ENCODE data around the gene SGCB. TPM values are rescaled to one million over a fixed set of nuclear protein-coding genes. Genes with fewer than 3 reads are reported as not detected.

Gene SGCB
- total and polyA plus RNA-seq, 10 donors: 2.3 to 21.2 (median 15.6) TPM

GRCh38 chr4:52076731-52077130 lies 38.6 kb upstream of the SGCB start:
- Histone ChIP-seq H3K36me3 (no peaks in the 10 kb centered on the region), H3K4me3 (peak overlapping the region in 1 of 8 donors; percentile 2), H3K27ac (no peak overlapping the region), H3K27me3 (replicated peaks in 1 of 7) (peaks cover 0 to 33% (median 4%) of the 10 kb centered on the region in 7 donors), H3K4me1 (no peaks in the 10 kb centered on the region), H3K9me3 (no peaks in the 10 kb centered on the region)
- intact Hi-C loops (cut with DNase I; ENCODE audit: low total_unique reads): no loop called here
- DNase-seq: peak; percentile 65
- no peak for TF ChIP-seq POLR2A (IDR thresholded peaks at IDR 0.05)
- no peak for TF ChIP-seq POLR2AphosphoS5 (IDR thresholded peaks at IDR 0.05)
- TF ChIP-seq, protein P1, sequence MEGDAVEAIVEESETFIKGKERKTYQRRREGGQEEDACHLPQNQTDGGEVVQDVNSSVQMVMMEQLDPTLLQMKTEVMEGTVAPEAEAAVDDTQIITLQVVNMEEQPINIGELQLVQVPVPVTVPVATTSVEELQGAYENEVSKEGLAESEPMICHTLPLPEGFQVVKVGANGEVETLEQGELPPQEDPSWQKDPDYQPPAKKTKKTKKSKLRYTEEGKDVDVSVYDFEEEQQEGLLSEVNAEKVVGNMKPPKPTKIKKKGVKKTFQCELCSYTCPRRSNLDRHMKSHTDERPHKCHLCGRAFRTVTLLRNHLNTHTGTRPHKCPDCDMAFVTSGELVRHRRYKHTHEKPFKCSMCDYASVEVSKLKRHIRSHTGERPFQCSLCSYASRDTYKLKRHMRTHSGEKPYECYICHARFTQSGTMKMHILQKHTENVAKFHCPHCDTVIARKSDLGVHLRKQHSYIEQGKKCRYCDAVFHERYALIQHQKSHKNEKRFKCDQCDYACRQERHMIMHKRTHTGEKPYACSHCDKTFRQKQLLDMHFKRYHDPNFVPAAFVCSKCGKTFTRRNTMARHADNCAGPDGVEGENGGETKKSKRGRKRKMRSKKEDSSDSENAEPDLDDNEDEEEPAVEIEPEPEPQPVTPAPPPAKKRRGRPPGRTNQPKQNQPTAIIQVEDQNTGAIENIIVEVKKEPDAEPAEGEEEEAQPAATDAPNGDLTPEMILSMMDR (IDR thresholded peaks at IDR 0.05 in 8 of 11, conservative IDR thresholded peaks at IDR 0.05 in 3 of 11): no peak
- WGBS, 5 donors: 6 to 15% (median 9%) methylated on average over 22 to 26 of the region's 26 CpGs

- no peak for DNase-seq
- no peak overlapping the region for H3K27ac ChIP-seq
- TF ChIP-seq POLR2AphosphoS5 (IDR thresholded peaks at IDR 0.05) (no peak), POLR2A (IDR thresholded peaks at IDR 0.05) (no peak)
- TF ChIP-seq, protein P1 (IDR thresholded peaks at IDR 0.05 in 8 of 11, conservative IDR thresholded peaks at IDR 0.05 in 3 of 11): no peak
- no peaks in the 10 kb centered on the region for H3K9me3 ChIP-seq
- H3K36me3 ChIP-seq: no peaks in the 10 kb centered on the region
- no peak overlapping the region for H3K4me3 ChIP-seq
- intact Hi-C loops (cut with DNase I; ENCODE audit: low total_unique reads): no loop called here
- H3K4me1 ChIP-seq: no peaks in the 10 kb centered on the region
- 74 to 80% (median 77%) methylated on average over 10 of the region's 10 CpGs for WGBS, 5 donors
- peaks cover 0 to 37% (median 4%) of the 10 kb centered on the region in 7 donors for H3K27me3 ChIP-seq (replicated peaks in 1 of 7)
Observed at GRCh38 chr4:52071791-52072546, 33.9 kb upstream of the SGCB start.

DNA sequence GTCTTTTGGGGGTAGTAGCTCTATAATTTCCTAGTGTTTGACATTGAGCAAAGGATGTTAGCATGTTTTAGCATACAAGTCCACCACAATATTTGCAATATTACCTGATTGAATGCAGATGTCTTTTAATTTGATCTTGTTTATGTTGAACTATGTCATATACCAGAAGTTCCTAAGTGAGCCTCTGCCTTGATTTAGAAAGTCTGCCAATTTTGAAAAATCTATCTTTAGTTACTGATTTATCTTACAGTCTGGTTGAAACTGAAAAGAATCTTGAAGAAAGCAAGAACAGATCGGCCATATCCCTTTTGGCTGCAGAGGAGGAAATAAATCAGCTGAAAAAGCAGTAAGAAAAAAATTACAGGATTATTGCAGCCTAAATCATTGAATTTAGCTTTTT lies 31.5 kb upstream of the SGCB start:
- TF ChIP-seq POLR2AphosphoS5 (IDR thresholded peaks at IDR 0.05) (no peak), POLR2A (IDR thresholded peaks at IDR 0.05) (no peak)
- TF ChIP-seq, protein P1 (IDR thresholded peaks at IDR 0.05 in 8 of 11, conservative IDR thresholded peaks at IDR 0.05 in 3 of 11): no peak
- H3K27me3 ChIP-seq (replicated peaks in 1 of 7): peaks cover 0 to 25% (median 0%) of the 10 kb centered on the region in 7 donors
- no peaks in the 10 kb centered on the region for H3K36me3 ChIP-seq
- no peak overlapping the region for H3K4me3 ChIP-seq
- H3K27ac ChIP-seq: no peak overlapping the region
- DNase-seq: no peak
- H3K9me3 ChIP-seq: no peaks in the 10 kb centered on the region
- no peaks in the 10 kb centered on the region for H3K4me1 ChIP-seq
- 61 to 88% (median 80%) methylated on average over 1 of the region's 1 CpG for WGBS, 5 donors
- intact Hi-C loops (cut with DNase I; ENCODE audit: low total_unique reads): no loop called here

- 55 to 76% (median 68%) methylated on average over 3 of the region's 3 CpGs for WGBS, 5 donors
- no peaks in the 10 kb centered on the region for H3K36me3 ChIP-seq
- H3K4me1 ChIP-seq: peaks cover 0 to 5% (median 0%) of the 10 kb centered on the region in 6 donors
- no peak overlapping the region for H3K27ac ChIP-seq
- no peak for DNase-seq
- no peak overlapping the region for H3K4me3 ChIP-seq
- TF ChIP-seq POLR2AphosphoS5 (IDR thresholded peaks at IDR 0.05): no peak
- TF ChIP-seq POLR2A (IDR thresholded peaks at IDR 0.05): no peak
- TF ChIP-seq, protein P1 (IDR thresholded peaks at IDR 0.05 in 8 of 11, conservative IDR thresholded peaks at IDR 0.05 in 3 of 11): no peak
- intact Hi-C loops (cut with DNase I; ENCODE audit: low total_unique reads): no loop called here
- H3K27me3 ChIP-seq (replicated peaks in 1 of 7): peaks cover 0 to 8% (median 0%) of the 10 kb centered on the region in 7 donors
- no peaks in the 10 kb centered on the region for H3K9me3 ChIP-seq
Observed at GRCh38 chr4:52059372-52059771, 21.3 kb upstream of the SGCB start.
